SK-N-MC (cell line): ENCODE measurements around the gene DSCAML1.

Experiments
- EZH2 ChIP-seq: fragments of 200-600 bp; sonication (generic); IDR thresholded peaks from one replicate; pipeline ENCODE4 v1.6.1; 2017; ENCODE audit warnings: antibody characterized with exemption
- POLR2AphosphoS5 ChIP-seq: IDR thresholded peaks from 2 replicates; pipeline ENCODE4 v1.6.1; 2012; ENCODE audit warnings: mild to moderate bottlenecking, low read depth, low read length, borderline replicate concordance

- TF ChIP-seq POLR2AphosphoS5 (no peak), EZH2 (no peak)
Observed at GRCh38 chr11:117492578-117493251, 304.3 kb downstream of the DSCAML1 start.
